ENCODE data around the gene DBF4. TPM values are rescaled to one million over a fixed set of nuclear protein-coding genes. Genes with fewer than 3 reads are reported as not detected.

DBF4 gene
- total and polyA plus RNA-seq, 2 of the 13 experiments (the other 11 are each of a cell fraction or from before 2014, with no cell fraction given): 5.0 to 64.4 TPM

- TF ChIP-seq, protein P1, sequence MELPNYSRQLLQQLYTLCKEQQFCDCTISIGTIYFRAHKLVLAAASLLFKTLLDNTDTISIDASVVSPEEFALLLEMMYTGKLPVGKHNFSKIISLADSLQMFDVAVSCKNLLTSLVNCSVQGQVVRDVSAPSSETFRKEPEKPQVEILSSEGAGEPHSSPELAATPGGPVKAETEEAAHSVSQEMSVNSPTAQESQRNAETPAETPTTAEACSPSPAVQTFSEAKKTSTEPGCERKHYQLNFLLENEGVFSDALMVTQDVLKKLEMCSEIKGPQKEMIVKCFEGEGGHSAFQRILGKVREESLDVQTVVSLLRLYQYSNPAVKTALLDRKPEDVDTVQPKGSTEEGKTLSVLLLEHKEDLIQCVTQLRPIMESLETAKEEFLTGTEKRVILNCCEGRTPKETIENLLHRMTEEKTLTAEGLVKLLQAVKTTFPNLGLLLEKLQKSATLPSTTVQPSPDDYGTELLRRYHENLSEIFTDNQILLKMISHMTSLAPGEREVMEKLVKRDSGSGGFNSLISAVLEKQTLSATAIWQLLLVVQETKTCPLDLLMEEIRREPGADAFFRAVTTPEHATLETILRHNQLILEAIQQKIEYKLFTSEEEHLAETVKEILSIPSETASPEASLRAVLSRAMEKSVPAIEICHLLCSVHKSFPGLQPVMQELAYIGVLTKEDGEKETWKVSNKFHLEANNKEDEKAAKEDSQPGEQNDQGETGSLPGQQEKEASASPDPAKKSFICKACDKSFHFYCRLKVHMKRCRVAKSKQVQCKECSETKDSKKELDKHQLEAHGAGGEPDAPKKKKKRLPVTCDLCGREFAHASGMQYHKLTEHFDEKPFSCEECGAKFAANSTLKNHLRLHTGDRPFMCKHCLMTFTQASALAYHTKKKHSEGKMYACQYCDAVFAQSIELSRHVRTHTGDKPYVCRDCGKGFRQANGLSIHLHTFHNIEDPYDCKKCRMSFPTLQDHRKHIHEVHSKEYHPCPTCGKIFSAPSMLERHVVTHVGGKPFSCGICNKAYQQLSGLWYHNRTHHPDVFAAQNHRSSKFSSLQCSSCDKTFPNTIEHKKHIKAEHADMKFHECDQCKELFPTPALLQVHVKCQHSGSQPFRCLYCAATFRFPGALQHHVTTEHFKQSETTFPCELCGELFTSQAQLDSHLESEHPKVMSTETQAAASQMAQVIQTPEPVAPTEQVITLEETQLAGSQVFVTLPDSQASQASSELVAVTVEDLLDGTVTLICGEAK (IDR thresholded peaks at IDR 0.05): no peak
- TF ChIP-seq, protein P1 (CRISPR knock-in tag; IDR thresholded peaks at IDR 0.05): peak; percentile 44
- TF ChIP-seq, protein P2, sequence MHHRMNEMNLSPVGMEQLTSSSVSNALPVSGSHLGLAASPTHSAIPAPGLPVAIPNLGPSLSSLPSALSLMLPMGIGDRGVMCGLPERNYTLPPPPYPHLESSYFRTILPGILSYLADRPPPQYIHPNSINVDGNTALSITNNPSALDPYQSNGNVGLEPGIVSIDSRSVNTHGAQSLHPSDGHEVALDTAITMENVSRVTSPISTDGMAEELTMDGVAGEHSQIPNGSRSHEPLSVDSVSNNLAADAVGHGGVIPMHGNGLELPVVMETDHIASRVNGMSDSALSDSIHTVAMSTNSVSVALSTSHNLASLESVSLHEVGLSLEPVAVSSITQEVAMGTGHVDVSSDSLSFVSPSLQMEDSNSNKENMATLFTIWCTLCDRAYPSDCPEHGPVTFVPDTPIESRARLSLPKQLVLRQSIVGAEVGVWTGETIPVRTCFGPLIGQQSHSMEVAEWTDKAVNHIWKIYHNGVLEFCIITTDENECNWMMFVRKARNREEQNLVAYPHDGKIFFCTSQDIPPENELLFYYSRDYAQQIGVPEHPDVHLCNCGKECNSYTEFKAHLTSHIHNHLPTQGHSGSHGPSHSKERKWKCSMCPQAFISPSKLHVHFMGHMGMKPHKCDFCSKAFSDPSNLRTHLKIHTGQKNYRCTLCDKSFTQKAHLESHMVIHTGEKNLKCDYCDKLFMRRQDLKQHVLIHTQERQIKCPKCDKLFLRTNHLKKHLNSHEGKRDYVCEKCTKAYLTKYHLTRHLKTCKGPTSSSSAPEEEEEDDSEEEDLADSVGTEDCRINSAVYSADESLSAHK (CRISPR knock-in tag; IDR thresholded peaks at IDR 0.05; ENCODE audit: borderline replicate concordance): no peak
- no peak for TF ChIP-seq ZC3H4 (CRISPR knock-in tag; IDR thresholded peaks at IDR 0.05; ENCODE audit: borderline replicate concordance)
- peak; percentile 48 for TF ChIP-seq TFE3 (CRISPR knock-in tag; IDR thresholded peaks at IDR 0.05)
- 0 out of 2 replicates have a peak, but pooled peaks have one; percentile 28 for TF ChIP-seq ZNF644 (CRISPR knock-in tag; IDR thresholded peaks at IDR 0.05; ENCODE audit: low read depth)
- TF ChIP-seq HINFP (CRISPR knock-in tag; IDR thresholded peaks at IDR 0.05; ENCODE audit: low read depth): peak; percentile 97
- no peak for TF ChIP-seq ZNF572 (CRISPR knock-in tag; IDR thresholded peaks at IDR 0.05)
- TF ChIP-seq HDAC1 (CRISPR knock-in tag; IDR thresholded peaks at IDR 0.05): peak; percentile 71
- TF ChIP-seq ARNT (IDR thresholded peaks at IDR 0.05): no peak
- TF ChIP-seq, protein P3, sequence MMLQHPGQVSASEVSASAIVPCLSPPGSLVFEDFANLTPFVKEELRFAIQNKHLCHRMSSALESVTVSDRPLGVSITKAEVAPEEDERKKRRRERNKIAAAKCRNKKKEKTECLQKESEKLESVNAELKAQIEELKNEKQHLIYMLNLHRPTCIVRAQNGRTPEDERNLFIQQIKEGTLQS (CRISPR knock-in tag; IDR thresholded peaks at IDR 0.05): no peak
- no peak for TF ChIP-seq MAFF (IDR thresholded peaks at IDR 0.05; ENCODE audit: low read depth, low read length)
- TF ChIP-seq ZBTB7B (CRISPR knock-in tag; IDR thresholded peaks at IDR 0.05): 0 out of 2 replicates have a peak, but pooled peaks have one; percentile 25
- TF ChIP-seq ZNF766 (CRISPR knock-in tag; IDR thresholded peaks at IDR 0.05; ENCODE audit: borderline replicate concordance): peak; percentile 65; the same call in 1 of the 2 replicates
Observed at GRCh38 chr7:87876040-87876868, at the start of gene DBF4, which contains the start of gene SLC25A40 (continued).
